OCI-LY3 (cell line): ENCODE results near the gene SERPINH1.

Source experiments
- EZH2phosphoT487 ChIP-seq: fragments of 200-600 bp; shearing (Covaris generic); IDR thresholded peaks from 2 replicates; pipeline ENCODE4 v1.6.1; 2018; ENCODE audit warnings: antibody characterized with exemption, mixed run types, low read depth
- TF ChIP-seq, protein P1 (sequence below): fragments of 200-600, 300-600 bp; sonication (generic); IDR thresholded peaks from 2 replicates; pipeline ENCODE4 v1.5.1; 2014; ENCODE audit warnings: antibody characterized with exemption, low read length, low read depth

- TF ChIP-seq, protein P1, sequence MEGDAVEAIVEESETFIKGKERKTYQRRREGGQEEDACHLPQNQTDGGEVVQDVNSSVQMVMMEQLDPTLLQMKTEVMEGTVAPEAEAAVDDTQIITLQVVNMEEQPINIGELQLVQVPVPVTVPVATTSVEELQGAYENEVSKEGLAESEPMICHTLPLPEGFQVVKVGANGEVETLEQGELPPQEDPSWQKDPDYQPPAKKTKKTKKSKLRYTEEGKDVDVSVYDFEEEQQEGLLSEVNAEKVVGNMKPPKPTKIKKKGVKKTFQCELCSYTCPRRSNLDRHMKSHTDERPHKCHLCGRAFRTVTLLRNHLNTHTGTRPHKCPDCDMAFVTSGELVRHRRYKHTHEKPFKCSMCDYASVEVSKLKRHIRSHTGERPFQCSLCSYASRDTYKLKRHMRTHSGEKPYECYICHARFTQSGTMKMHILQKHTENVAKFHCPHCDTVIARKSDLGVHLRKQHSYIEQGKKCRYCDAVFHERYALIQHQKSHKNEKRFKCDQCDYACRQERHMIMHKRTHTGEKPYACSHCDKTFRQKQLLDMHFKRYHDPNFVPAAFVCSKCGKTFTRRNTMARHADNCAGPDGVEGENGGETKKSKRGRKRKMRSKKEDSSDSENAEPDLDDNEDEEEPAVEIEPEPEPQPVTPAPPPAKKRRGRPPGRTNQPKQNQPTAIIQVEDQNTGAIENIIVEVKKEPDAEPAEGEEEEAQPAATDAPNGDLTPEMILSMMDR, result no peak
- TF ChIP-seq EZH2phosphoT487, result no peak
These were observed 45.2 kb upstream of the SERPINH1 start for GRCh38 chr11:75516886-75517285.
